Panc1 (cell line): ENCODE results near the gene ZC3H10.

Experiments
- CTCF ChIP-seq: fragments of 450-650 bp; IDR thresholded peaks from 2 replicates; pipeline ENCODE4 v1.5.1; 2017; ENCODE audit warnings: mild to moderate bottlenecking
- POLR2AphosphoS5 ChIP-seq: IDR thresholded peaks from 2 replicates; pipeline ENCODE4 v1.6.1; 2012; ENCODE audit warnings: mild to moderate bottlenecking, low read depth, low read length, moderate library complexity
- REST ChIP-seq, 2 experiments: IDR thresholded peaks; 2 replicates each; pipeline ENCODE4 v1.6.1; 2011 to 2012; ENCODE audit warnings: low read depth in 2 of 2, control low read depth in 1 of 2, low read length in 1 of 2, mild to moderate bottlenecking in 1 of 2, moderate library complexity in 1 of 2; ENCODE audit not compliant: insufficient read depth in 1 of 2
- SIN3A ChIP-seq: IDR thresholded peaks from 2 replicates; pipeline ENCODE4 v1.6.1; 2012; ENCODE audit warnings: low read depth, mild to moderate bottlenecking, low read length, moderate library complexity, borderline replicate concordance; ENCODE audit not compliant: insufficient read depth
- TCF7L2 ChIP-seq: IDR thresholded peaks from 2 replicates; pipeline ENCODE4 v1.6.1; 2011; ENCODE audit warnings: mild to moderate bottlenecking, low read depth, low read length, inconsistent platforms

- TF ChIP-seq POLR2AphosphoS5 = no peak; the same call in 1 of the 2 replicates
- no peak for TF ChIP-seq CTCF
- TF ChIP-seq SIN3A = no peak
- no peak for TF ChIP-seq REST (IDR thresholded peaks at IDR 0.05; ENCODE audit: insufficient read depth in 1 of 2, low read depth in 2 of 2, low read length in 1 of 2)
- TF ChIP-seq TCF7L2 = no peak
Measured at GRCh38 chr12:56160894-56161689, 43.0 kb downstream of the ZC3H10 start.
